RPMI7951 (cell line): ENCODE measurements around the gene SMAD9. TPM values are rescaled to one million over a fixed set of nuclear protein-coding genes. Genes with fewer than 3 reads are reported as not detected.
"Not testable (repeated sequence)": the region's sequence is repeated elsewhere in the genome, so short reads cannot be mapped to it uniquely, and the experiment has no call there.

Source experiments
- DNase-seq: peaks from one replicate; pipeline ENCODE4 v3.0.0-alpha.2; 2012; ENCODE audit warnings: low read depth
- total RNA-seq: library from RNA; depleted of rRNA; stranded (reverse); fragments of >200 nt; shearing (Covaris generic); gene quantifications from 2 replicates; pipeline ENCODE4 v1.2.3, GENCODE V29; 2014

SMAD9 gene
- total RNA-seq, 1 experiment from 2014 or later: 0.12 TPM

- DNase-seq: no peak
Measured at GRCh38 chr13:36912369-36912768, 7.7 kb downstream of the SMAD9 start.

GRCh38 chr13:36910545-36910944 lies 9.5 kb downstream of the SMAD9 start:
- no peak for DNase-seq

DNA sequence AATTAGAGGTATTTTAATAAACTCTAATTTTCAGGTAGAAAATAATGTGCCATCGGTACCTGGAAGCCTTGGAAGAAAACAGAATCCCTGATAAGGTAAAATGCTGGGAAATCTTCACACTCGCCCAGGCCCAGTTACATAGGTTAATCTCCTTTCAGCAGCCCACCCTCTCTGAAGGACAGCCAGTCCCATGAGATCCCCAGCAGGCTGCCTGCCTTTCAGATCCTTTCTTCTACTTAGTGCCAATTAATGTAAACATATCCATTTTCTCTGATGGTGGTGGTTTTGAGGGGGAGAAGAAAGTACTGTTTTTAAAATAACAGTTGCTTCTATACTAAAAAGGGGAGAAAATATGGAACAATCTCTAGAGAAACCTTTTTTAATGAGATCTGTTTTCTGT lies 12.2 kb downstream of the SMAD9 start:
- DNase-seq: no peak

DNA sequence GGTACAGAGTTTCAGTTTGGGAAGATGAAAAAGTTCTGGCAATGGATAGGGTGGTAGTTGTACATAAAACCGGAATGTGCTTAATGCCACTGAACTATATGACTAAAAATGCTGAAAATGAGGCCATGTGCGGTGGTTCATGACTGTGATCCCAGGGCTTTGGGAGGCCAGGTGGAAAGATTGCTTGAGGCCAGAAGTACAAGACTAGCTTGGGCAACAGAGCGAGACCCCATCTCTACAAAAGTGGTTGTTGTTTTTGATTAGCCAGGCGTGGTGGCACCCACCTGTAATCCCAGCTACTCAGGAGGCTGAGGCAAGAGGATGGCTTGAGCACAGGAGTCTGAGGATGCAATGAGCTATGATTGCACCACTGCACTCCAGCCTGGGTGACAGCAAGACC lies 12.8 kb downstream of the SMAD9 start:
- DNase-seq: no peak

DNA sequence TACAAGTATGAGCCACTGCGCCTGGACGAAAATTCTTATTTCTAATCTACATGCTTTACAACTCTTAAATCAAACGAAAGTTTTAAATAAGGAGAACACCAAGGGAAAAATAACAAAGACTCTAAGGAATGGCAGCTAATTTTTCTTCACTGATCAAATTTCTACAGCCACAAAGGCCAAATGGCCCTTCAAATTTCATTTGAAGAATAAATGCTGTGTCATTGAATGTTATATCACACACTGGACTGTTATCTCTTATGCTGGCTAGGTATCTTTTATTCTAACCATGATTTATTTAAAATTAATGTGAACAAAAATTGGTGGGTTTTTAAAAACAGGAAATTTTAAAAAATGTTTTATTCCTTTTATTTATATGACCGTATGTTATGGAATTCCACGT lies 14.1 kb downstream of the SMAD9 start:
- DNase-seq: no peak

GRCh38 chr13:36903925-36904595 lies 16.0 kb downstream of the SMAD9 start:
- DNase-seq: no peak

DNA sequence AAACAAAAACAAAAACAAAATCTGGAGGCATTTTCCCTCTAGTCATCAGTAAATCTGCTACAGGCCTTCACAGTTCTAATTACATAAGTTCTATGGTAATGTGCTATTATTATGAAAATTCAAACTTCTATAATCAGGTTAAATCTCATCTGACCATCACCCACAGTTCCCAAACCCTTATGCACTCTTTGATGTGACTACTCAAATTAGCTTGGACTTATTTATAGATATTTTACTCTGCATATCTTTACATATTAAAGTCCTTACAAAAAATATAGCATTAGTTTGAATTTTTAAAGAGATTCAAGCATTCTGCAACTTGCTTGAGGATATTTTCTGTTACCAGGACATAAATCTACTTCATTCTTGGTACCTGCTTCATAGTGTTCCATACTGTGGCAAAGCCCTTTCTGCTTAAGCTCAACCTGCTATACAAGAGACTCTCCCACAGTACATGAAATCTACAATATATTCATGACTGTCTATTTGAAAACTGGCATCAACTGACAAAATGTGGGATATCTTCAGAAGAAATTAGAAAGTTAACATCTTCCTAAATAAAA lies 22.9 kb downstream of the SMAD9 start:
- no peak for DNase-seq

GRCh38 chr13:36891752-36892151 lies 28.3 kb downstream of the SMAD9 start:
- no peak for DNase-seq

DNA sequence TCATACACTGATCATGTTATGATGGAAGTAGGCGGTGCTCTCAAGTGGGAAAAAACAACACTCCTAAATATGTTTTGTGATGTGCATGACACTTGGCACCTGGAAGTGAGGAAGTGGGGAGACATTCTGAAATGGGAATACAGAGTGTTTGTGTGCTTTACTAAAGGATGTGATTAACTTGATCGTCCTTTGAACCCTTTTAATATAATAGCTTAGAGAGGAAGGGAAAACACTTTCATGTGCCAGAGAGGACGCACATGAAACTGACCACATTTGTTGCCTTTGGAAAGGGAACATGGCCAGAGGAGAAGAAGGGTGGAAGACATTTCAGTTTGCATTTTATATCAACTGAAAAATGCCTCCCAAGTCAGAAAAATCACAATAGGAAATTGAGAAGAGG lies 31.4 kb downstream of the SMAD9 start:
- no peak for DNase-seq

DNA sequence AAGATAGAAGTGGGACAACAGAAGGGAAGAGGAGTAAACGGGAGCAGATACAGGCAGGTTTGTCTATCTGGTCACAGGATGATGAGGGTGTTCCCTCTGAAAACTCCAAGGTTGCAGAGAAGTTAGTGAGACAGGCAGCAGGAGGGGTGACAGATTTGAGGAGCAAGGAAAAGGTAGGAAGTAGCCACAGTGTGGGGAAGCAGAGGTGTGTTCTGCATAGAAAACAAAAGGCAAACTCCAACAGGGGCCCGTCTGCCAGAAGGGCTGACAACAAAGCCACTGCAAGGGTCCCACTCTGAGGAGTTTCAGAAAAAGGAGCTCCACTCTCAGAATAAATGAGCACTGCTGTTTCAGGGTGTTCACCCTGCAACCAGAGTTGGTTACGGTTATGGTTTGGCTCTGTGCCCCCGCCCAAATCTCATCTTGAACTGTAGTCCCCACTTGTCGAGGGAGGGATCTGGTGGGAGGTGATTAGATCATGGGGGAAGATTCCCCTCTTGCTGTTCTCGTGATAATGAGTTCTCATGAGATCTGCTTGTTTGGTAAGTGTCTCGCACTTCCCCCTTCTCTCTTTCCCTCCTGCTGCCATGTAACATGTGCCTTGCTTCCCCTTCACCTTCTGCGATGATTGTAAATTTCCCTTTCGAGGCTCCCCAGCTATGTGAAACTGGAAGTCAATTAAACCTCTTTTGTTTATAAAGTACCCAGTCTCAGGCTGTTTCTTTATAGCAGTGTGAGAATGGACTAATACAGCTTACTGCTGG lies 32.1 kb downstream of the SMAD9 start:
- DNase-seq: no peak

DNA sequence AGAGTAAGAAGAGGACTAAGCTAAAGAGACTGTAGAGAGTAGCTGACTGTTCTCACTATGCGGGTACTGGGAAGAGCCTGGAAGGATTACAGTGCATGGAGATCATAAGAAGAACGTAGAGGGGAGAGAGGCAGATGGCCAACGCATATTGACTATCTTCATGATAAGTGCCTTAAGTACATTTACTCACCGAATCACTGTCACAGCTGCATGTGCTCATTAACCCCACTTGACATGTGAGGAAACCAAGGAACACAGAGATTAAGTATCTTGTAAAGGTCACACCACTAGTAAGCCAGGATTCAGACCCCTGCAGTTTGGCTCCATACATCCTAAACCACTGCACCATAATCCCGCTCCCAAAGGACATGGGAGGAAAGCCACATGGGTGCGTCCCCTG lies 34.1 kb downstream of the SMAD9 start:
- DNase-seq: no peak

- no peak for DNase-seq
Measured at GRCh38 chr13:36884235-36884634, 35.8 kb downstream of the SMAD9 start.

- no peak for DNase-seq
Measured at GRCh38 chr13:36883824-36884223, 36.2 kb downstream of the SMAD9 start.

GRCh38 chr13:36883392-36883791 lies 36.6 kb downstream of the SMAD9 start:
- DNase-seq: not testable (repeated sequence)

GRCh38 chr13:36882829-36883390 lies 37.1 kb downstream of the SMAD9 start:
- no peak for DNase-seq

GRCh38 chr13:36880961-36881360 lies 39.1 kb downstream of the SMAD9 start:
- no peak for DNase-seq

GRCh38 chr13:36879218-36879938 lies 40.7 kb downstream of the SMAD9 start:
- DNase-seq: no peak

DNA sequence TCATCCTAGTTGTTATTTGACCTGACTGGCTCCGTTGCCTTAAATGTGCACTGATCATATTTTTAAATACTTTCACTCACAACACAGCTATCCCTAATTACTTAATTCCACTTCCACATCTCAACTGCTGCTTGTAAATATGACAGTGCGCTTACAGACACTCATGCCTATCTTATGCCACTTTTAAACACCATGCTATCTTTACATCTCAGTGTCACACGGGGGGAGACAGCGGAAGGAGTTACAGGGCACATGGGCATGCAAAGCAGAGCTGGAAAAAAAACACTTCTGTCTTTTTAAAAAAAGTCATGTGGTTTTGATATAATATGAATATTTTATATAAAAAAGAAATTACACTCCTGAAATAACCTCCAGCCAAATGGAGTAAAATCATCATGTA lies 44.1 kb downstream of the SMAD9 start:
- no peak for DNase-seq

- DNase-seq: no peak
Measured at GRCh38 chr13:36875431-36875830, 44.6 kb downstream of the SMAD9 start.

DNA sequence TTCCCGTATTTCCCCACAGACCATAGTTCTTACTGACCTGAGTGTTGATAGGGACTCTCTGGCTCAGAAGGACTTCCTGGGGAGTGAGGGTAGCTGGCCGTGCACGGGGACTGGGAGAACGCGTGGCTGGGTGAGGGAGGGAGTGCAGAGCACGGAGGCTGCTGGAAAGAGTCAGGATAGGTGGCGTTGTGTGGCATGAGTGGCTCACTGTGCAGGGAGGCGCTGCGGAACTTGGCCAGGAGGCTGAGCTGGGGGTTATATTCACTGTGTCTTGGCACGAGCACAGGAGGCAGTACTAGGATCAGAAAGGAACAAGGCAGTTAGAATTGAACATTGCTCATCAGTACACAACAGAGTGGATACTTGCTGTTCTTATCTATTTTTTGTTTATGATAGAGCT lies 47.4 kb downstream of the SMAD9 start:
- DNase-seq: no peak

GRCh38 chr13:36870050-36870692 lies 49.9 kb downstream of the SMAD9 start:
- DNase-seq: no peak

DNA sequence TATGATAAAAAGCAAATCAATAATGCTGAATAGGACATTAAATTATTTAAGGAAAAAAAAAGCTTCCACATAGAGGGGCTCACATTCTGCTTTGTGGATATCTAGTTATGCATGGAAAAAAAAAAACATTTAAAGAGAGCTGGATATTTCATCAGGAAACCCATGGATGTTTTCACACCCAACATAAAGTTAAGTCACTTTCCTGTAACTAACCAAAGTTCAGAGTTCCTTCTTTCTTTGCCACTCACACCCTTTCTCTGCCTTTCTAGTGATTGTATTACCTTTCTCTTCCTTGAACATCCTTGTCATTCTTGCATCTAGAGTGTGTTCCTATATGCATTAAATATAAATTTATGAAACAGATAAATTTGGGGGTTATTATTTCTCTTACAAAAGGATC lies 53.8 kb downstream of the SMAD9 start:
- DNase-seq: no peak
